GM12878 (cell line): Measurements from ENCODE around the gene PDSS2. TPM values are rescaled to one million over a fixed set of nuclear protein-coding genes. Genes with fewer than 3 reads are reported as not detected.

Experiments used
- ATAC-seq: fragments of 200-7000 bp; cut with Tn5 transposase; 3 replicates; pipeline ENCODE4 v1.9.1; 2020; ENCODE audit warnings: mild to moderate bottlenecking, moderate library complexity
- BruUV-seq: library from RNA; stranded (reverse); fragments of 400-500 nt; replicated peaks from 2 replicates; lab custom pipeline; 2021; lab: Mats Ljungman, UMichigan
- CTCF ChIA-PET: fragments of 300-600 bp; sonication (Branson Sonifier 250); formaldehyde crosslinking; extraction: SDS; loops from one replicate; lab custom pipeline; 2021; ENCODE audit warnings: inconsistent platforms; lab: Yijun Ruan, JAX
- POLR2A ChIA-PET: fragments of 350-600 bp; formaldehyde crosslinking; extraction: SDS; loops from one replicate; lab custom pipeline; 2021; ENCODE audit warnings: inconsistent platforms; lab: Charles Lee
- RAD21 ChIA-PET: fragments of 300-600 bp; sonication (Branson Sonifier 250); formaldehyde crosslinking; loops from one replicate; lab custom pipeline; 2023; ENCODE audit warnings: antibody characterized with exemption; ENCODE audit not compliant: unreplicated experiment; lab: Charles Lee
- SMC1A ChIA-PET: fragments of 300-600 bp; sonication (Branson Sonifier 250); formaldehyde crosslinking; loops from one replicate; lab custom pipeline; 2023; ENCODE audit not compliant: unreplicated experiment, uncharacterized antibody; lab: Charles Lee
- DNase-seq: peaks from one replicate; pipeline ENCODE4 v3.0.0-alpha.2; 2011; ENCODE audit warnings: low read depth, low spot score
- FAIRE-seq: peaks from 3 replicates; lab custom pipeline; 2011; peaks lifted over from hg19 to GRCh38; lab: Jason Lieb, UNC
- H2AFZ ChIP-seq: 2 replicates; pipeline ENCODE4 v1.6.0; 2011; ENCODE audit warnings: low read depth, low read length, control low read depth; ENCODE audit not compliant: control insufficient read depth
- H3K27ac ChIP-seq: 2 replicates; pipeline ENCODE4 v1.5.1; 2011; ENCODE audit warnings: control low read depth; ENCODE audit not compliant: control insufficient read depth, insufficient read depth
- H3K27me3 ChIP-seq, 2 experiments: replicated peaks in 1 of 2; 2 replicates each; pipeline versions ENCODE4 v1.6.0 to v1.6.1; 2011; ENCODE audit warnings: low read length in 1 of 2; ENCODE audit not compliant: control insufficient read depth in 2 of 2, insufficient read depth in 2 of 2
- H3K36me3 ChIP-seq, 2 experiments: 2 replicates each; pipeline ENCODE4 v1.5.1; 2011; ENCODE audit warnings: low read length in 1 of 2; ENCODE audit not compliant: control insufficient read depth in 2 of 2, insufficient read depth in 2 of 2
- H3K4me1 ChIP-seq: 2 replicates; pipeline ENCODE4 v1.6.1; 2011; ENCODE audit warnings: mild to moderate bottlenecking, low read length, moderate library complexity, mixed read lengths; ENCODE audit not compliant: control insufficient read depth, insufficient read depth
- H3K4me2 ChIP-seq: 2 replicates; pipeline ENCODE4 v1.6.0; 2011; ENCODE audit warnings: control low read depth; ENCODE audit not compliant: control insufficient read depth, insufficient read depth
- H3K4me3 ChIP-seq: fragments of 200-600 bp; sonication (generic); 2 replicates; pipeline ENCODE4 v1.5.1; 2016
- H3K79me2 ChIP-seq: 2 replicates; pipeline ENCODE4 v1.6.0; 2011; ENCODE audit warnings: low read length; ENCODE audit not compliant: control insufficient read depth, insufficient read depth
- H3K9ac ChIP-seq: 2 replicates; pipeline ENCODE4 v1.8.0; 2011; ENCODE audit warnings: low read length, control low read depth, mixed read lengths; ENCODE audit not compliant: control insufficient read depth, insufficient read depth
- H3K9me3 ChIP-seq: replicated peaks from 3 replicates; pipeline ENCODE4 v1.5.1; 2011; ENCODE audit warnings: mild to moderate bottlenecking, low read length; ENCODE audit not compliant: control insufficient read depth, insufficient read depth
- H4K20me1 ChIP-seq: 2 replicates; pipeline ENCODE4 v1.6.0; 2011; ENCODE audit not compliant: control insufficient read depth, insufficient read depth
- CHD2 ChIP-seq: IDR thresholded peaks from 2 replicates; pipeline ENCODE4 v1.6.1; 2011; ENCODE audit warnings: low read depth, low read length, improper control_type of control experiment, borderline replicate concordance
- CREM ChIP-seq: IDR thresholded peaks from 2 replicates; pipeline ENCODE4 v1.6.1; 2014; ENCODE audit warnings: antibody characterized with exemption, low read depth
- FOS ChIP-seq: IDR thresholded peaks from 3 replicates; pipeline ENCODE4 v1.6.1; 2011; ENCODE audit warnings: borderline replicate concordance; ENCODE audit not compliant: insufficient read length; ENCODE audit errors: extremely low read depth
- HCFC1 ChIP-seq: fragments of 150-350 bp; IDR thresholded peaks from 2 replicates; pipeline ENCODE4 v1.6.1; 2014; ENCODE audit warnings: low read length
- IRF4 ChIP-seq: IDR thresholded peaks from 2 replicates; pipeline ENCODE4 v1.6.1; 2011; ENCODE audit warnings: low read depth, low read length
- LARP7 ChIP-seq: fragments of 450-650 bp; IDR thresholded peaks from 2 replicates; pipeline ENCODE4 v1.6.1; 2017; ENCODE audit warnings: mild to moderate bottlenecking
- MEF2A ChIP-seq: IDR thresholded peaks from 2 replicates; pipeline ENCODE4 v1.6.1; 2011; ENCODE audit warnings: low read depth, mild to moderate bottlenecking, low read length, moderate library complexity; ENCODE audit not compliant: insufficient read depth
- PAX5 ChIP-seq: IDR thresholded peaks from 2 replicates; pipeline ENCODE4 v1.6.1; 2011; ENCODE audit warnings: low read depth, low read length, borderline replicate concordance
- RB1 ChIP-seq: fragments of 450-650 bp; formaldehyde crosslinking; IDR thresholded peaks from 2 replicates; pipeline ENCODE4 v1.6.1; 2017; ENCODE audit warnings: mild to moderate bottlenecking, borderline replicate concordance
- RELA ChIP-seq: fragments of 450-650 bp; IDR thresholded peaks from 2 replicates; pipeline ENCODE4 v1.8.0; 2014; ENCODE audit warnings: borderline replicate concordance; ENCODE audit not compliant: partially characterized antibody
- SMAD1 ChIP-seq: fragments of 450-650 bp; IDR thresholded peaks from 2 replicates; pipeline ENCODE4 v1.6.1; 2018; ENCODE audit warnings: mild to moderate bottlenecking, low read depth; ENCODE audit not compliant: partially characterized antibody
- SMC3 ChIP-seq: IDR thresholded peaks from 2 replicates; pipeline ENCODE4 v1.6.1; 2011; ENCODE audit warnings: low read length, improper control_type of control experiment, borderline replicate concordance
- YY1 ChIP-seq: IDR thresholded peaks from 2 replicates; pipeline ENCODE4 v1.6.1; 2011; ENCODE audit warnings: low read depth, mild to moderate bottlenecking, low read length
- WGBS: methylation state at CpG from one replicate; pipeline ENCODE4 v1.1.6; 2016; ENCODE audit warnings: low lambda C conversion rate; ENCODE audit not compliant: insufficient replicate concordance, insufficient coverage; ENCODE audit errors: missing lambda C conversion rate; 5-methylcytosine and 5-hydroxymethylcytosine counted together
- in situ Hi-C: fragments of 300-500 bp; cut with MboI; formaldehyde crosslinking; loops from 9 replicates; pipeline ENCODE4 v1.14.3; 2018; ENCODE audit warnings: mixed read lengths
- intact Hi-C: fragments of 100-400 bp; cut with micrococcal nuclease; formaldehyde crosslinking; loops from one replicate; pipeline ENCODE4 v1.14.2; 2022; ENCODE audit not compliant: unreplicated experiment
- polyA plus RNA-seq, 11 experiments: library from polyadenylated mRNA; depleted of rRNA in 4 of 11; unstranded in 6 of 11; stranded (reverse) in 5 of 11; fragments of >200 nt; fragmentation: Nextera tagmentation in 4 of 11; fragmentation: Illumina TruSeq in 1 of 11; extraction: Ambion mirVana in 4 of 11; extraction: Trizol in 1 of 11; gene quantifications; 1 replicate in 1 of 11; 2 replicates in 10 of 11; pipeline versions ENCODE4 v1.2.1 to v1.2.3, GENCODE V29; 2011 to 2016; ENCODE audit warnings: inconsistent platforms in 2 of 11, missing spikeins in 2 of 11, low read depth in 1 of 11
- total RNA-seq, 4 experiments: library from RNA; depleted of rRNA in 3 of 4; stranded (reverse); fragments of >200 nt in 3 of 4; fragmentation: Illumina TruSeq in 1 of 4; extraction: Trizol in 1 of 4; gene quantifications; 2 replicates each; pipeline versions ENCODE4 v1.2.1 to v1.2.3, GENCODE V29; 2013 to 2021
- TF ChIP-seq, protein P1 (sequence below): fragments of 450-650 bp; IDR thresholded peaks from 2 replicates; pipeline ENCODE4 v1.6.1; 2016; ENCODE audit warnings: mild to moderate bottlenecking

The PDSS2 gene
- total and polyA plus RNA-seq, 10 of the 15 experiments (the other 5 are each of a cell fraction or from before 2014, with no cell fraction given) = 7.7 to 15.5 (median 9.6) TPM

DNA sequence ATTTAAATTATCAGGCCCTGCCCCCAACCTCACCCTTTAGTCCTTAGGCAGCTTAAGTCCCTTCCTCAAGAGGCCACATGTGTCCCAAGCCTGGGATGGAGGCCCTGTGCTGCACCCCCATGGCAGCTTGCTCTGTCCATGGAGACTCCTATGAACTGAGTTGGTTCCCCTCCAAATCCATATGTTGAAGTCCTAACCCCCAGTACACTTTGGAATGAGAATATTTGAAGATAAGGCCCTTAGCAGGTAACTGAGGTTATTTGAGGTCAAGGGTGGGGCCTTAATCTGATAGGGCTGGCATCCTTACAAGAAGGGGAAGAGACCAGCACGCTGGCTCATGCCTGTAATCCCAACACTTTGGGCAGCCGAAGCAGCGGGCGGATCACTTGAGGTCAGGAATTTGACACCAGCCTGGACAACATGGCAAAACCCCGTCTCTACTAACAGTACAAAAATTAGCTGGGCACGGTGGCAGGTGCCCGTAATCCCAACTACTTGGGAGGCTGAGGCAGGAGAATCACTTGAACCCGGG lies 337.3 kb downstream of the PDSS2 start:
- intact Hi-C loops = no loop called here
- BruUV-seq = no TSS peak
- ChIA-PET POLR2A (no interaction called here), SMC1A (no interaction called here), CTCF (interaction anchor here (1.5 kb wide), 1 partner anchor 9 kb away, joined by 3 read pairs; no protein-coding TSS in a partner anchor), RAD21 (no interaction called here)
- Histone ChIP-seq H3K36me3 (no peaks in the 10 kb centered on the region), H3K4me3 (no peak overlapping the region), H3K27ac (no peak overlapping the region), H3K27me3 (no peaks in the 10 kb centered on the region), H3K9ac (no peak overlapping the region), H3K9me3 (no peaks in the 10 kb centered on the region), H2AFZ (no peak overlapping the region), H3K4me1 (peaks cover 5% of the 10 kb centered on the region), H3K79me2 (no peaks in the 10 kb centered on the region), H4K20me1 (no peaks in the 10 kb centered on the region), H3K4me2 (no peak overlapping the region)
- in situ Hi-C loops = no loop called here
- DNase-seq = no peak
- no peak for ATAC-seq
- TF ChIP-seq YY1 (no peak), MEF2A (no peak), SMC3 (no peak), SMAD1 (no peak)
- no peak for FAIRE-seq
- WGBS = 94% methylated on average over 6 of the region's 8 CpGs

DNA sequence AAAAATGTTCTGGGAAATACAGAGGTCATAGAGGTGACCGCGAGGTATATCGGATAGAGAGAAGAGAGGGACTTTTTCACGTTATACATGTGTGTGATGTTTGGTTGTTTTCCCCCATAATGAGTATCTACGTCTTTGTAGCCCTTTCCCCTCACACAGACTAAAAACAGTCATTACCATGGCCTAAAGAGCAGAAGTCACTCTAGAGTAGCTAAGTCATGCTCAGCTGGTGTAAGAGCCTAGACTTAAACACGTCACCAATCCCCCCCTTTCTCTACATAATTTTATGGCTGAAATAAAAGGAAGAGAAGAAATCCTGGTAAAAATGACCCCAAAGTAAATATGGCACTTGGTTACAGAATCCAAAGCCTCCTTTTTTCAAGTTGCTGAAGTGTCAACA lies 338.1 kb downstream of the PDSS2 start:
- H3K36me3 ChIP-seq = no peaks in the 10 kb centered on the region
- no peaks in the 10 kb centered on the region for H4K20me1 ChIP-seq
- peaks cover 9% of the 10 kb centered on the region for H3K4me1 ChIP-seq
- H3K79me2 ChIP-seq = no peaks in the 10 kb centered on the region
- no peaks in the 10 kb centered on the region for H3K9me3 ChIP-seq
- H3K4me2 ChIP-seq = no peak overlapping the region
- H3K9ac ChIP-seq = no peak overlapping the region
- intact Hi-C loops (no loop called here), in situ Hi-C loops (no loop called here)
- 81% methylated on average over 6 of the region's 6 CpGs for WGBS
- TF ChIP-seq RELA (no peak), LARP7 (no peak), RB1 (no peak), HCFC1 (no peak), IRF4 (no peak), PAX5 (no peak), FOS (no peak), CREM (no peak), CHD2 (no peak)
- TF ChIP-seq, protein P1, sequence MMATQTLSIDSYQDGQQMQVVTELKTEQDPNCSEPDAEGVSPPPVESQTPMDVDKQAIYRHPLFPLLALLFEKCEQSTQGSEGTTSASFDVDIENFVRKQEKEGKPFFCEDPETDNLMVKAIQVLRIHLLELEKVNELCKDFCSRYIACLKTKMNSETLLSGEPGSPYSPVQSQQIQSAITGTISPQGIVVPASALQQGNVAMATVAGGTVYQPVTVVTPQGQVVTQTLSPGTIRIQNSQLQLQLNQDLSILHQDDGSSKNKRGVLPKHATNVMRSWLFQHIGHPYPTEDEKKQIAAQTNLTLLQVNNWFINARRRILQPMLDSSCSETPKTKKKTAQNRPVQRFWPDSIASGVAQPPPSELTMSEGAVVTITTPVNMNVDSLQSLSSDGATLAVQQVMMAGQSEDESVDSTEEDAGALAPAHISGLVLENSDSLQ = no peak
- H3K4me3 ChIP-seq = no peak overlapping the region
- ChIA-PET CTCF (interaction anchor here (1.5 kb wide), 1 partner anchor 9 kb away, joined by 3 read pairs; no protein-coding TSS in a partner anchor), POLR2A (no interaction called here), SMC1A (no interaction called here), RAD21 (no interaction called here)
- no peak for ATAC-seq
- no peak for DNase-seq
- no peak overlapping the region for H3K27ac ChIP-seq
- no peak overlapping the region for H2AFZ ChIP-seq
- H3K27me3 ChIP-seq = no peaks in the 10 kb centered on the region
- no TSS peak for BruUV-seq
- FAIRE-seq = no peak
